HepG2 (cell line): ENCODE results near the gene PPFIA4. TPM values are rescaled to one million over a fixed set of nuclear protein-coding genes. Genes with fewer than 3 reads are reported as not detected.
A peak's percentile ranks its signal among the peaks of the same experiment; 100 is the strongest.

ENCODE experiments used
- BATF2 ChIP-seq: sonication (generic); formaldehyde crosslinking; IDR thresholded peaks from 2 replicates; pipeline ENCODE4 v1.8.0; 2022; ENCODE audit warnings: mild to moderate bottlenecking, missing genetic modification reagents, moderate library complexity
- CREB1 ChIP-seq, 2 experiments: fragments of 450-650 bp in 1 of 2; IDR thresholded peaks; 2 replicates each; pipeline ENCODE4 v1.6.1; 2016 to 2017; ENCODE audit warnings: control low read depth in 1 of 2, mild to moderate bottlenecking in 1 of 2, missing compliant biosample characterization in 1 of 2, missing genetic modification characterization in 1 of 2
- HIC2 ChIP-seq: sonication (generic); formaldehyde crosslinking; IDR thresholded peaks from 2 replicates; pipeline ENCODE4 v1.9.0; 2022; ENCODE audit warnings: low read depth, missing genetic modification reagents
- HINFP ChIP-seq: sonication (generic); formaldehyde crosslinking; IDR thresholded peaks from 2 replicates; pipeline ENCODE4 v1.4.0; 2020; ENCODE audit warnings: low read depth, mild to moderate bottlenecking, missing genetic modification reagents
- HNF1A ChIP-seq, 2 experiments: sonication (generic) in 1 of 2; formaldehyde crosslinking in 1 of 2; IDR thresholded peaks; 2 replicates each; pipeline versions ENCODE4 v1.4.0 to v1.6.1; 2016 to 2020; ENCODE audit warnings: borderline replicate concordance in 1 of 2, low read depth in 1 of 2, mild to moderate bottlenecking in 1 of 2, missing genetic modification reagents in 1 of 2
- KDM6A ChIP-seq: IDR thresholded peaks from 2 replicates; pipeline ENCODE4 v1.6.1; 2016; ENCODE audit warnings: low read depth
- MXD4 ChIP-seq: IDR thresholded peaks from 2 replicates; pipeline ENCODE4 v1.6.1; 2016; ENCODE audit warnings: mild to moderate bottlenecking, missing biosample characterization, missing genetic modification reagents
- MYC ChIP-seq: sonication (generic); formaldehyde crosslinking; IDR thresholded peaks from 2 replicates; pipeline ENCODE4 v1.9.0; 2021; ENCODE audit warnings: missing genetic modification reagents, borderline replicate concordance
- NR1H2 ChIP-seq: sonication (generic); formaldehyde crosslinking; IDR thresholded peaks from 2 replicates; pipeline ENCODE4 v1.8.1; 2022; ENCODE audit warnings: low read depth, missing genetic modification reagents, borderline replicate concordance
- SCMH1 ChIP-seq: sonication (generic); formaldehyde crosslinking; IDR thresholded peaks from 2 replicates; pipeline ENCODE4 v1.9.0; 2021; ENCODE audit warnings: missing genetic modification reagents, mild to moderate bottlenecking, borderline replicate concordance
- SMARCC2 ChIP-seq: fragments of 450-650 bp; IDR thresholded peaks from 2 replicates; pipeline ENCODE4 v1.6.1; 2017; ENCODE audit warnings: antibody characterized with exemption, mild to moderate bottlenecking
- TEAD2 ChIP-seq: sonication (generic); formaldehyde crosslinking; IDR thresholded peaks from 2 replicates; pipeline ENCODE4 v1.9.0; 2021; ENCODE audit warnings: missing genetic modification reagents
- TGIF2 ChIP-seq: IDR thresholded peaks from 2 replicates; pipeline ENCODE4 v1.6.1; 2016; ENCODE audit warnings: control low read depth, missing compliant biosample characterization
- ZBTB2 ChIP-seq: sonication (generic); formaldehyde crosslinking; IDR thresholded peaks from 2 replicates; pipeline ENCODE4 v1.8.0; 2022; ENCODE audit warnings: low read depth, missing genetic modification reagents
- ZFYVE20 ChIP-seq: sonication (generic); formaldehyde crosslinking; IDR thresholded peaks from 2 replicates; pipeline ENCODE4 v1.8.0; 2023; ENCODE audit warnings: low read depth, mild to moderate bottlenecking, moderate library complexity, missing genetic modification reagents, borderline replicate concordance
- ZNF17 ChIP-seq: sonication (generic); formaldehyde crosslinking; IDR thresholded peaks from 2 replicates; pipeline ENCODE4 v1.5.0; 2020; ENCODE audit warnings: mild to moderate bottlenecking, missing genetic modification reagents
- ZNF652 ChIP-seq: IDR thresholded peaks from 2 replicates; pipeline ENCODE4 v1.6.1; 2016; ENCODE audit warnings: low read depth, borderline replicate concordance
- ZSCAN30 ChIP-seq: sonication (generic); formaldehyde crosslinking; IDR thresholded peaks from 2 replicates; pipeline ENCODE4 v1.5.0; 2020; ENCODE audit warnings: mild to moderate bottlenecking, missing genetic modification reagents
- polyA plus RNA-seq, 8 experiments: library from polyadenylated mRNA; depleted of rRNA in 3 of 8; stranded (reverse) in 7 of 8; unstranded in 1 of 8; fragments of >200 nt; fragmentation: Illumina TruSeq in 4 of 8; extraction: Trizol in 4 of 8; gene quantifications; 2 replicates each; pipeline versions ENCODE4 v1.2.1 to v1.2.3, GENCODE V29; 2011 to 2016; ENCODE audit warnings: low read depth in 4 of 8, missing spikeins in 1 of 8, mixed read lengths in 1 of 8; ENCODE audit not compliant: insufficient read depth in 1 of 8
- total RNA-seq, 5 experiments: library from RNA; depleted of rRNA; stranded (reverse); fragments of >200 nt; fragmentation: Illumina TruSeq; extraction: Trizol; gene quantifications; 2 replicates each; pipeline ENCODE4 v1.2.3, GENCODE V29; 2016; ENCODE audit warnings: low read depth in 1 of 5

The PPFIA4 gene
- total and polyA plus RNA-seq, 2 of the 13 experiments (the other 11 are each of a cell fraction or from before 2014, with no cell fraction given) = 6.4 TPM; not detected in 1

- TF ChIP-seq ZBTB2 (CRISPR knock-in tag) (no peak), BATF2 (CRISPR knock-in tag) (no peak; the same call in 1 of the 2 replicates), HINFP (CRISPR knock-in tag) (0 out of 2 replicates have a peak, but pooled peaks have one; percentile 40), HIC2 (CRISPR knock-in tag) (no peak), TGIF2 (CRISPR knock-in tag) (no peak; the same call in 1 of the 2 replicates), ZNF652 (CRISPR knock-in tag) (no peak), MYC (peak; percentile 81), ZNF17 (CRISPR knock-in tag) (no peak), SCMH1 (CRISPR knock-in tag) (no peak), KDM6A (CRISPR knock-in tag) (no peak), HNF1A (IDR thresholded peaks at IDR 0.05; ENCODE audit: low read depth) (no peak), HNF1A (CRISPR knock-in tag; IDR thresholded peaks at IDR 0.05; ENCODE audit: borderline replicate concordance) (peak; percentile 73), MXD4 (CRISPR knock-in tag) (0 out of 2 replicates have a peak, but pooled peaks have one; percentile 18), TEAD2 (no peak), CREB1 (IDR thresholded peaks at IDR 0.05) (peak; percentile 98), CREB1 (CRISPR knock-in tag; IDR thresholded peaks at IDR 0.05) (peak; percentile 98), SMARCC2 (no peak), ZFYVE20 (CRISPR knock-in tag) (no peak; the same call in 1 of the 2 replicates), ZSCAN30 (CRISPR knock-in tag) (no peak), NR1H2 (CRISPR knock-in tag) (no peak)
Observed at GRCh38 chr1:203006948-203007871, 19.1 kb upstream of the PPFIA4 start, which contains the start of gene TMEM183A (continued).
